Colon (tissue), 2 donors: ENCODE results near the gene CNDP2.
"Not testable (repeated sequence)": the region's sequence is repeated elsewhere in the genome, so short reads cannot be mapped to it uniquely, and the experiment has no call there.

Experiments
- FAIRE-seq: peaks from 2 replicates; lab custom pipeline; 2012; peaks lifted over from hg19 to GRCh38; lab: Jason Lieb, UNC
- donor health status: control.
- donor health status: control.

CNDP2 gene

GRCh38 chr18:74519320-74520095, 23.3 kb downstream of the CNDP2 start:
- no peak for FAIRE-seq

- FAIRE-seq, result no peak
Measured at GRCh38 chr18:74520096-74520833, 24.1 kb downstream of the CNDP2 start.

- no peak for FAIRE-seq
Measured at GRCh38 chr18:74521068-74521725, 25.0 kb downstream of the CNDP2 start.

GRCh38 chr18:74522635-74523548, 26.7 kb downstream of the CNDP2 start:
- FAIRE-seq, result no peak

GRCh38 chr18:74524097-74524496, 27.9 kb downstream of the CNDP2 start:
- FAIRE-seq, result no peak

- FAIRE-seq, result not testable (repeated sequence)
Measured at GRCh38 chr18:74524915-74525314, 28.8 kb downstream of the CNDP2 start.

GRCh38 chr18:74525741-74526140, 29.6 kb downstream of the CNDP2 start:
- no peak for FAIRE-seq

- FAIRE-seq, result no peak
Measured at GRCh38 chr18:74526488-74526887, 30.3 kb downstream of the CNDP2 start.

- no peak for FAIRE-seq
Measured at GRCh38 chr18:74528478-74528877, 32.3 kb downstream of the CNDP2 start.

GRCh38 chr18:74528913-74529312, 32.8 kb downstream of the CNDP2 start:
- FAIRE-seq, result no peak

GRCh38 chr18:74529378-74529777, 33.2 kb downstream of the CNDP2 start:
- no peak for FAIRE-seq

- no peak for FAIRE-seq
Measured at GRCh38 chr18:74529811-74530583, 33.8 kb downstream of the CNDP2 start.

- no peak for FAIRE-seq
Measured at GRCh38 chr18:74530584-74530862, 34.4 kb downstream of the CNDP2 start.

- FAIRE-seq, result no peak
Measured at GRCh38 chr18:74531043-74531442, 34.9 kb downstream of the CNDP2 start.

- FAIRE-seq, result no peak
Measured at GRCh38 chr18:74532511-74533025, 36.4 kb downstream of the CNDP2 start.

- no peak for FAIRE-seq
Measured at GRCh38 chr18:74533666-74534065, 37.5 kb downstream of the CNDP2 start.

GRCh38 chr18:74534150-74534969, 38.2 kb downstream of the CNDP2 start, which contains the start of gene CNDP1:
TSS of gene CNDP1 (plus strand) at chr18:74534500. CDS start at chr18:74534668, 168 bp downstream.
- FAIRE-seq, result no peak

GRCh38 chr18:74534981-74535649, 39.0 kb downstream of the CNDP2 start:
- no peak for FAIRE-seq

- FAIRE-seq, result no peak
Measured at GRCh38 chr18:74539289-74539688, 43.1 kb downstream of the CNDP2 start.
